Measurements from ENCODE around the gene OXER1.

OXER1 gene

DNA sequence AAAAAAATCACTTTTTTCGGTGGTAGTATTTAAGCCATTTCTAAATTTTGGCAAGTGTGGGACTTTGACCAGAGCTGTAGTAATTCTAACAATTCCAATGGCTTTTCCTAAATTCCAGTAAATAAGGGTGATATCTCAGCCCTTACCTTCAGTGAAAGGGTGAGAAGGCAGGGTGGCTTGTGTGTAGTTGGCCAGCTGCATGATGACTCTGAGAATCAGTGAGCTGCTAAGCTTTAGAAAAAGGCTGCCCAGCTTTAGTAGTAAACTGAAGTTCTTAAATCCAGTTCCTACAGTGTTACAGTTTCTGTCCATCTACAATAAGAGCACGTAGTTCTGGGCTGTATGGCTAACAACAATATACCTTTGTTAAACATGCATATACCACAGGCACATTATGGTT is 42.0 kb downstream of the OXER1 start:
- H3K36me3 ChIP-seq (ENCODE audit: control insufficient read depth, low read length): no peaks in the 10 kb centered on the region
- H3K27me3 ChIP-seq (ENCODE audit: control insufficient read depth, low read length): no peaks in the 10 kb centered on the region
- no peak for TF ChIP-seq EZH2phosphoT487 (IDR thresholded peaks at IDR 0.05; ENCODE audit: borderline replicate concordance, low read length)
- TF ChIP-seq CTCF (IDR thresholded peaks at IDR 0.05; ENCODE audit: low read depth, low read length, poor library complexity, severe bottlenecking): no peak
- no peak overlapping the region for H3K4me2 ChIP-seq (ENCODE audit: low read length)
- H3K9me2 ChIP-seq (replicated peaks; ENCODE audit: control insufficient read depth, low read length): no peaks in the 10 kb centered on the region
- no peak overlapping the region for H3K27ac ChIP-seq (ENCODE audit: low read depth, low read length)
- H3K4me3 ChIP-seq (ENCODE audit: low read length): no peak overlapping the region
- H3K4me1 ChIP-seq (ENCODE audit: control insufficient read depth, low read length): no peaks in the 10 kb centered on the region
- H3K79me2 ChIP-seq (ENCODE audit: control insufficient read depth, low read length): no peaks in the 10 kb centered on the region
- H4K20me1 ChIP-seq (ENCODE audit: control insufficient read depth, insufficient read depth, low read depth, low read length): no peaks in the 10 kb centered on the region
- H3K9me3 ChIP-seq (ENCODE audit: control insufficient read depth, insufficient read depth, low read length): no peaks in the 10 kb centered on the region
- H3F3A ChIP-seq (ENCODE audit: control insufficient read depth, insufficient read depth): no peaks in the 10 kb centered on the region

GRCh38 chr2:42714686-42715085 is 49.2 kb downstream of the OXER1 start:
- Histone ChIP-seq H3K9me3 (ENCODE audit: control insufficient read depth, insufficient read depth, low read length) (no peaks in the 10 kb centered on the region), H3K4me2 (ENCODE audit: low read length) (no peak overlapping the region), H3F3A (ENCODE audit: control insufficient read depth, insufficient read depth) (0 out of 2 replicates have a peak, but pooled peaks cover 3% of the 10 kb centered on the region)

DNA sequence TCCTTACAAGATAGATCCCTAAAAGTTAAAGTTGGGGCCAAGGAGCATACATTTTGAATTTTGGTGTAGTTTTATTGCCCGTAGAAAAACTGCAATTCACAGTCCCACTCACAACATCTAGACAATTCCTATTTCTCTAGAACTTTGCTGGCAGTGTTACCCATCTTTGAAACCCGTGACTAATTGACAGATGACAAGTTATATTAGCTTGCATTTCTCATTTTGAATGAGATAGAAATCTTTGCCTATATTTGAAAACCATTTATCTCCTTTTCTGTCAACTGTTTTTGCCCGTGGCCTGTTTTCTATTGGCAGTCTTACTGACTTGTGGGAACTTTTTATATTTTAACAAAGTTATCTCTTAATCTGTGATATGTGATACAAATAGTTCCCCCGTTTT is 50.0 kb downstream of the OXER1 start:
- Histone ChIP-seq H3K4me3 (ENCODE audit: low read length) (no peak overlapping the region), H3F3A (ENCODE audit: control insufficient read depth, insufficient read depth) (0 out of 2 replicates have a peak, but pooled peaks cover 3% of the 10 kb centered on the region), H3K4me2 (ENCODE audit: low read length) (no peak overlapping the region), H3K27ac (ENCODE audit: low read depth, low read length) (no peak overlapping the region), H3K9me2 (replicated peaks; ENCODE audit: control insufficient read depth, low read length) (no peaks in the 10 kb centered on the region), H3K79me2 (ENCODE audit: control insufficient read depth, low read length) (no peaks in the 10 kb centered on the region), H3K36me3 (ENCODE audit: control insufficient read depth, low read length) (peaks cover 8% of the 10 kb centered on the region), H4K20me1 (ENCODE audit: control insufficient read depth, insufficient read depth, low read depth, low read length) (no peaks in the 10 kb centered on the region), H3K4me1 (ENCODE audit: control insufficient read depth, low read length) (no peaks in the 10 kb centered on the region), H3K9me3 (ENCODE audit: control insufficient read depth, insufficient read depth, low read length) (no peaks in the 10 kb centered on the region), H3K27me3 (ENCODE audit: control insufficient read depth, low read length) (no peaks in the 10 kb centered on the region)
- TF ChIP-seq CTCF (IDR thresholded peaks at IDR 0.05; ENCODE audit: low read depth, low read length, poor library complexity, severe bottlenecking) (no peak), EZH2phosphoT487 (IDR thresholded peaks at IDR 0.05; ENCODE audit: borderline replicate concordance, low read length) (no peak)

More at GRCh38 chr2:42714686-42715085, 49.2 kb downstream of the OXER1 start:
- Histone ChIP-seq H3K4me3 (ENCODE audit: low read length) (no peak overlapping the region), H3K27ac (ENCODE audit: low read depth, low read length) (no peak overlapping the region), H3K36me3 (ENCODE audit: control insufficient read depth, low read length) (no peaks in the 10 kb centered on the region; the same call in 1 of the 2 replicates), H3K27me3 (ENCODE audit: control insufficient read depth, low read length) (no peaks in the 10 kb centered on the region), H3K9me2 (replicated peaks; ENCODE audit: control insufficient read depth, low read length) (no peaks in the 10 kb centered on the region), H3K79me2 (ENCODE audit: control insufficient read depth, low read length) (no peaks in the 10 kb centered on the region), H4K20me1 (ENCODE audit: control insufficient read depth, insufficient read depth, low read depth, low read length) (no peaks in the 10 kb centered on the region), H3K4me1 (ENCODE audit: control insufficient read depth, low read length) (no peaks in the 10 kb centered on the region)
- TF ChIP-seq CTCF (IDR thresholded peaks at IDR 0.05; ENCODE audit: low read depth, low read length, poor library complexity, severe bottlenecking): no peak
- no peak for TF ChIP-seq EZH2phosphoT487 (IDR thresholded peaks at IDR 0.05; ENCODE audit: borderline replicate concordance, low read length)
